Sciatic nerve (tissue), 2 donors: ENCODE results near the gene LIN7C. TPM values are rescaled to one million over a fixed set of nuclear protein-coding genes. Genes with fewer than 3 reads are reported as not detected.
A peak's percentile ranks its signal among the peaks of the same experiment; 100 is the strongest.

ENCODE experiments used
- ATAC-seq: fragments of 200-7000 bp; cut with Tn5 transposase; one replicate; pipeline ENCODE4 v1.9.1; 2020; ENCODE audit warnings: mild to moderate bottlenecking, moderate library complexity
- DNase-seq: peaks from one replicate; pipeline ENCODE4 v3.0.0-alpha.2; 2020; ENCODE audit warnings: low spot score
- intact Hi-C: fragments of 100-400 bp; cut with DNase I; formaldehyde crosslinking; loops from one replicate; pipeline ENCODE4 v1.14.2; 2022
- total RNA-seq: library from RNA; stranded (reverse); fragmentation: NEBNext Ultra II Directional; extraction: Animal tissue kit (Norgen Biotek cat#: 25700); gene quantifications from one replicate; pipeline ENCODE4 v1.2.1, GENCODE V29; 2021
- donor health status: DM: no; HTN: no; CAD: no.
- donor health status: DM: no; HTN: no; CAD: no.

The LIN7C gene
- total RNA-seq, 1 donor from 2014 or later: 40.8 TPM

GRCh38 chr11:27472398-27473016 is 34.1 kb downstream of the LIN7C start, which contains the start of gene LGR4:
Gene LGR4 (minus strand): TSS chr11:27472790. CDS start chr11:27472302, 488 bp downstream.
- intact Hi-C loops: no loop called here
- ATAC-seq (peak; percentile 98), DNase-seq (peak; percentile 92)

- intact Hi-C loops: no loop called here
- DNase-seq (peak; percentile 64), ATAC-seq (peak; percentile 27)
Measured at GRCh38 chr11:27471589-27472397, 34.8 kb downstream of the LIN7C start.

GRCh38 chr11:27470826-27471588 is 35.6 kb downstream of the LIN7C start:
- peak; percentile 4 for ATAC-seq
- intact Hi-C loops: no loop called here
- no peak for DNase-seq

GRCh38 chr11:27470166-27470565 is 36.4 kb downstream of the LIN7C start:
- ATAC-seq (no peak), DNase-seq (no peak)
- intact Hi-C loops: no loop called here

GRCh38 chr11:27468995-27469695 is 37.4 kb downstream of the LIN7C start:
- no peak for DNase-seq
- intact Hi-C loops: no loop called here
- no peak for ATAC-seq

- intact Hi-C loops: no loop called here
- DNase-seq (no peak), ATAC-seq (no peak)
Measured at GRCh38 chr11:27468209-27468994, 38.2 kb downstream of the LIN7C start.

- ATAC-seq (no peak), DNase-seq (no peak)
- intact Hi-C loops: no loop called here
Measured at GRCh38 chr11:27467181-27467913, 39.2 kb downstream of the LIN7C start.

- intact Hi-C loops: no loop called here
- ATAC-seq: no peak
Measured at GRCh38 chr11:27466363-27466762, 40.2 kb downstream of the LIN7C start.

GRCh38 chr11:27465629-27466028 is 40.9 kb downstream of the LIN7C start:
- DNase-seq: no peak
- ATAC-seq: no peak
- intact Hi-C loops: no loop called here

More at GRCh38 chr11:27466363-27466762, 40.2 kb downstream of the LIN7C start:
- no peak for DNase-seq

GRCh38 chr11:27464909-27465308 is 41.7 kb downstream of the LIN7C start:
- ATAC-seq (no peak), DNase-seq (no peak)
- intact Hi-C loops: no loop called here

- ATAC-seq (no peak), DNase-seq (no peak)
- intact Hi-C loops: no loop called here
Measured at GRCh38 chr11:27464289-27464696, 42.3 kb downstream of the LIN7C start.

GRCh38 chr11:27462543-27462942 is 44.0 kb downstream of the LIN7C start:
- ATAC-seq (no peak), DNase-seq (no peak)
- intact Hi-C loops: no loop called here

- no peak for DNase-seq
- ATAC-seq: no peak
- intact Hi-C loops: no loop called here
Measured at GRCh38 chr11:27460158-27460978, 46.2 kb downstream of the LIN7C start.

GRCh38 chr11:27459191-27459590 is 47.4 kb downstream of the LIN7C start:
- DNase-seq: no peak
- ATAC-seq: no peak
- intact Hi-C loops: loop anchor here (10.0 kb wide), 1 partner anchor 1124 kb away; the partner anchor contains the start of gene ANO3

GRCh38 chr11:27458182-27458581 is 48.4 kb downstream of the LIN7C start:
- no peak for ATAC-seq
- DNase-seq: no peak
- intact Hi-C loops: loop anchor here (10.0 kb wide), 1 partner anchor 1123 kb away; the partner anchor contains the start of gene ANO3

GRCh38 chr11:27456795-27457329 is 49.7 kb downstream of the LIN7C start:
- intact Hi-C loops: loop anchor here (10.0 kb wide), 1 partner anchor 1122 kb away; the partner anchor contains the start of gene ANO3
- DNase-seq (no peak), ATAC-seq (no peak)
